ENCODE results near the gene WDR1.

DNA sequence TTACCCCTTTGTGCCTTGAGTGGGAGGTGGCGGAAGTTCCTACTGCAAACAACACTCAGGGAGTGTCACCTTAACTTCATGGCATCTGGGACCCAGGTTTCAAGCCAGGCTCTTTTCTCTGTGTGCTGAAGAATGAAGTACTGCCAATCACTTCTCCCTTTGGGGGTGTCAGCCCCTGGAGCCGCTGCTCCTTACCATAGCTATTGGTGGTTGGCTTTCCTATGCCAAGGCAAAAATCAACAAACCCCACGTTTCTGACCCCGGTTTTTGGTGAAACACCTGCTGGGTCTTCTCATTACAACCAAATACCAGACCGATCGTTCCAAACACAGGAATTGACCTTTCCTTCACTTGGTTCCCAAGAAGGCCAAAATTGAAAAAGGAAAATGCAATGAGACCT, 75.6 kb downstream of the WDR1 start:
- TF ChIP-seq CTCF (conservative IDR thresholded peaks at IDR 0.05) (no peak), ZFX (IDR thresholded peaks at IDR 0.05) (no peak)

Measured in C4-2B (cell line).